ENCODE results near the gene WWOX. TPM values are rescaled to one million over a fixed set of nuclear protein-coding genes. Genes with fewer than 3 reads are reported as not detected.

The WWOX gene
- polyA plus RNA-seq, 2 of the 4 experiments (the other 2 are of a cell fraction) = 16.0 to 17.2 TPM

DNA sequence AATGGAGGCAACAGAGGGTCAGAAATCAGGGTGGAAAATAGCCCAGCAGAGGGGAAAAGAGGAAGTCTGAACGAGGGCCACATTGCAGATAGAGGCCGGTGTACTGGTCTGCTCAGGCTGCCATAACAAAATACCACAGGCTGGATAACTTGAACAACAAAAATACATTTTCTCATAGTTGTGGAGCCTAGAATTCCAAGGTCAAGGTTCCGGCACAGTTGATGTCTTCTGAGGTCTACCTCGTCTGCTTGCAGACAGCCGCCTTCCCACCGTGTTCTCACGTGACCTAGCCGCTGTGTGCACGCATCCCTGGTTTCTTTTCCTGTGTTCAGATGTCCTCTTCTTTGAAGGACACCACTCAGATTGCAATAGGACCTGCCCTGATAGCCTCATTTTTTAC, 249.4 kb downstream of the WWOX start (continued):
- TF ChIP-seq BCL3 (IDR thresholded peaks at IDR 0.05) = no peak
- no peak for TF ChIP-seq FOSL2 (IDR thresholded peaks at IDR 0.05)
- no peak for TF ChIP-seq FOSL2 (CRISPR knock-in tag; IDR thresholded peaks at IDR 0.05)
- TF ChIP-seq EHF (CRISPR knock-in tag; IDR thresholded peaks at IDR 0.05) = no peak

GRCh38 chr16:78352184-78352583, 252.7 kb downstream of the WWOX start:
- TF ChIP-seq, protein P1, sequence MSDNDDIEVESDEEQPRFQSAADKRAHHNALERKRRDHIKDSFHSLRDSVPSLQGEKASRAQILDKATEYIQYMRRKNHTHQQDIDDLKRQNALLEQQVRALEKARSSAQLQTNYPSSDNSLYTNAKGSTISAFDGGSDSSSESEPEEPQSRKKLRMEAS (IDR thresholded peaks at IDR 0.05) = no peak
- no peak for TF ChIP-seq MYC (IDR thresholded peaks at IDR 0.05; ENCODE audit: borderline replicate concordance, low read length)
- TF ChIP-seq, protein P2, sequence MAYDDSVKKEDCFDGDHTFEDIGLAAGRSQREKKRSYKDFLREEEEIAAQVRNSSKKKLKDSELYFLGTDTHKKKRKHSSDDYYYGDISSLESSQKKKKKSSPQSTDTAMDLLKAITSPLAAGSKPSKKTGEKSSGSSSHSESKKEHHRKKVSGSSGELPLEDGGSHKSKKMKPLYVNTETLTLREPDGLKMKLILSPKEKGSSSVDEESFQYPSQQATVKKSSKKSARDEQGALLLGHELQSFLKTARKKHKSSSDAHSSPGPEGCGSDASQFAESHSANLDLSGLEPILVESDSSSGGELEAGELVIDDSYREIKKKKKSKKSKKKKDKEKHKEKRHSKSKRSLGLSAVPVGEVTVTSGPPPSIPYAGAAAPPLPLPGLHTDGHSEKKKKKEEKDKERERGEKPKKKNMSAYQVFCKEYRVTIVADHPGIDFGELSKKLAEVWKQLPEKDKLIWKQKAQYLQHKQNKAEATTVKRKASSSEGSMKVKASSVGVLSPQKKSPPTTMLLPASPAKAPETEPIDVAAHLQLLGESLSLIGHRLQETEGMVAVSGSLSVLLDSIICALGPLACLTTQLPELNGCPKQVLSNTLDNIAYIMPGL (CRISPR knock-in tag; IDR thresholded peaks at IDR 0.05; ENCODE audit: borderline replicate concordance) = no peak
- no peak for TF ChIP-seq REST (IDR thresholded peaks at IDR 0.05)
- TF ChIP-seq MAFK (IDR thresholded peaks at IDR 0.05; ENCODE audit: partially characterized antibody) = peak; percentile 17
- TF ChIP-seq, protein P3, sequence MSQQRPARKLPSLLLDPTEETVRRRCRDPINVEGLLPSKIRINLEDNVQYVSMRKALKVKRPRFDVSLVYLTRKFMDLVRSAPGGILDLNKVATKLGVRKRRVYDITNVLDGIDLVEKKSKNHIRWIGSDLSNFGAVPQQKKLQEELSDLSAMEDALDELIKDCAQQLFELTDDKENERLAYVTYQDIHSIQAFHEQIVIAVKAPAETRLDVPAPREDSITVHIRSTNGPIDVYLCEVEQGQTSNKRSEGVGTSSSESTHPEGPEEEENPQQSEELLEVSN (IDR thresholded peaks at IDR 0.05; ENCODE audit: borderline replicate concordance, low read depth) = no peak
- no peak for TF ChIP-seq POLR2A (IDR thresholded peaks at IDR 0.05; ENCODE audit: low read length)
- TF ChIP-seq CBX8 (IDR thresholded peaks at IDR 0.05) = no peak
- DNase-seq (ENCODE audit: low read depth in 1 of 2, low spot score in 1 of 2) = no peak
- no peak overlapping the region for H3K4me3 ChIP-seq
- no peaks in the 10 kb centered on the region for H3K9me3 ChIP-seq
- FAIRE-seq = no peak
- WGBS (ENCODE audit: missing lambda C conversion rate) = 0% methylated on average over 1 of the region's 1 CpG
- ChIA-PET POLR2A (no interaction called here), CTCF (no interaction called here)
- no peak overlapping the region for H3K27ac ChIP-seq
- H3K4me2 ChIP-seq = no peak overlapping the region
- no peaks in the 10 kb centered on the region for H3K4me1 ChIP-seq
- no peak for ATAC-seq

- Histone ChIP-seq H3K4me2 (no peak overlapping the region), H3K4me1 (no peaks in the 10 kb centered on the region), H3K9me3 (no peaks in the 10 kb centered on the region), H3K27ac (no peak overlapping the region), H3K4me3 (no peak overlapping the region)
- TF ChIP-seq TP53 (CRISPR knock-in tag; IDR thresholded peaks at IDR 0.05) (no peak), MAFK (IDR thresholded peaks at IDR 0.05; ENCODE audit: partially characterized antibody) (peak; percentile 84)
- no peak for DNase-seq (ENCODE audit: low read depth in 1 of 2, low spot score in 1 of 2)
- ChIA-PET POLR2A (no interaction called here), CTCF (no interaction called here)
- ATAC-seq = no peak
- FAIRE-seq = no peak
- 68% methylated on average over 9 of the region's 9 CpGs for WGBS (ENCODE audit: missing lambda C conversion rate)
Measured at GRCh38 chr16:78353640-78354275, 254.3 kb downstream of the WWOX start.
